Measurements from ENCODE around the gene PKD1. TPM values are rescaled to one million over a fixed set of nuclear protein-coding genes. Genes with fewer than 3 reads are reported as not detected.

Gene PKD1
- total RNA-seq, 1 donor from 2014 or later = 97.8 TPM

GRCh38 chr16:2084895-2085625 is 50.6 kb downstream of the PKD1 start:
- DNase-seq (ENCODE audit: low spot score, unreplicated experiment) = no peak
- H3K4me1 Mint-ChIP-seq (ENCODE audit: low read depth) = no peaks in the 10 kb centered on the region
- no peak overlapping the region for H3K27ac Mint-ChIP-seq
- H3K27me3 Mint-ChIP-seq = no peaks in the 10 kb centered on the region
- no peaks in the 10 kb centered on the region for H3K9me3 Mint-ChIP-seq (ENCODE audit: low read depth)
- peaks cover 1% of the 10 kb centered on the region for H3K36me3 Mint-ChIP-seq (ENCODE audit: insufficient read depth)
- no peak overlapping the region for H3K4me3 Mint-ChIP-seq (ENCODE audit: low read depth)
- no peak for TF ChIP-seq CTCF (IDR thresholded peaks at IDR 0.05; ENCODE audit: unreplicated experiment)

- no peak for DNase-seq (ENCODE audit: low spot score, unreplicated experiment)
- no peak for TF ChIP-seq CTCF (IDR thresholded peaks at IDR 0.05; ENCODE audit: unreplicated experiment)
- H3K27me3 Mint-ChIP-seq = no peaks in the 10 kb centered on the region
- H3K36me3 Mint-ChIP-seq (ENCODE audit: insufficient read depth) = peaks cover 1% of the 10 kb centered on the region
- H3K4me3 Mint-ChIP-seq (ENCODE audit: low read depth) = no peak overlapping the region
- no peaks in the 10 kb centered on the region for H3K9me3 Mint-ChIP-seq (ENCODE audit: low read depth)
- no peak overlapping the region for H3K27ac Mint-ChIP-seq
- no peaks in the 10 kb centered on the region for H3K4me1 Mint-ChIP-seq (ENCODE audit: low read depth)
Measured at GRCh38 chr16:2083876-2084780, 51.6 kb downstream of the PKD1 start.

- Mint-ChIP-seq H3K9me3 (ENCODE audit: low read depth) (no peaks in the 10 kb centered on the region), H3K27me3 (no peaks in the 10 kb centered on the region), H3K36me3 (ENCODE audit: insufficient read depth) (peaks cover 1% of the 10 kb centered on the region), H3K4me1 (ENCODE audit: low read depth) (no peaks in the 10 kb centered on the region), H3K27ac (no peak overlapping the region), H3K4me3 (ENCODE audit: low read depth) (no peak overlapping the region)
- no peak for TF ChIP-seq CTCF (IDR thresholded peaks at IDR 0.05; ENCODE audit: unreplicated experiment)
- DNase-seq (ENCODE audit: low spot score, unreplicated experiment) = no peak
Measured at GRCh38 chr16:2083409-2083808, 52.3 kb downstream of the PKD1 start.

- H3K27ac Mint-ChIP-seq = no peak overlapping the region
Measured at GRCh38 chr16:2082983-2083364, 52.7 kb downstream of the PKD1 start.

More at GRCh38 chr16:2082983-2083364, 52.7 kb downstream of the PKD1 start:
- Mint-ChIP-seq H3K4me1 (ENCODE audit: low read depth) (no peaks in the 10 kb centered on the region), H3K4me3 (ENCODE audit: low read depth) (no peak overlapping the region), H3K9me3 (ENCODE audit: low read depth) (no peaks in the 10 kb centered on the region), H3K36me3 (ENCODE audit: insufficient read depth) (peaks cover 1% of the 10 kb centered on the region), H3K27me3 (no peaks in the 10 kb centered on the region)
- no peak for TF ChIP-seq CTCF (IDR thresholded peaks at IDR 0.05; ENCODE audit: unreplicated experiment)
- DNase-seq (ENCODE audit: low spot score, unreplicated experiment) = no peak
